ENCODE data around the gene GPR132. TPM values are rescaled to one million over a fixed set of nuclear protein-coding genes. Genes with fewer than 3 reads are reported as not detected.

Gene GPR132
- total and polyA plus RNA-seq, 9 of the 15 experiments (the other 6 are each of a cell fraction or from before 2014, with no cell fraction given), result 0.01 to 1.1 (median 0.25) TPM; not detected in 1

GRCh38 chr14:105075379-105076295 is 10.4 kb upstream of the GPR132 start (continued):
- TF ChIP-seq RFX1 (IDR thresholded peaks at IDR 0.05) (no peak), MTA2 (IDR thresholded peaks at IDR 0.05; ENCODE audit: low read depth) (no peak), STAG1 (CRISPR knock-in tag; IDR thresholded peaks at IDR 0.05; ENCODE audit: borderline replicate concordance) (no peak), ZNF408 (CRISPR knock-in tag; IDR thresholded peaks at IDR 0.05; ENCODE audit: low read depth) (no peak), RCOR1 (IDR thresholded peaks at IDR 0.05; ENCODE audit: borderline replicate concordance in 1 of 2, low read depth in 2 of 2, low read length in 2 of 2) (0 out of 4 replicates have a peak, but pooled peaks of 1 of the 2 experiments have one; percentile 15), UBTF (IDR thresholded peaks at IDR 0.05; ENCODE audit: borderline replicate concordance in 1 of 2, low read depth in 2 of 2, low read length in 2 of 2) (no peak), FOXJ2 (tag; IDR thresholded peaks at IDR 0.05) (no peak), ZSCAN29 (IDR thresholded peaks at IDR 0.05) (no peak), ZNF311 (CRISPR knock-in tag; IDR thresholded peaks at IDR 0.05) (no peak), NCOA4 (IDR thresholded peaks at IDR 0.05; ENCODE audit: partially characterized antibody) (no peak), ZC3H11A (IDR thresholded peaks at IDR 0.05; ENCODE audit: low read depth, low read length) (no peak), GTF2B (IDR thresholded peaks at IDR 0.05; ENCODE audit: extremely low read depth, insufficient read length) (no peak), ATF6 (CRISPR knock-in tag; IDR thresholded peaks at IDR 0.05) (no peak), ZNF224 (CRISPR knock-in tag; IDR thresholded peaks at IDR 0.05) (no peak), NKRF (IDR thresholded peaks at IDR 0.05; ENCODE audit: borderline replicate concordance) (no peak), FOS (IDR thresholded peaks at IDR 0.05; ENCODE audit: extremely low read depth, insufficient read length) (no peak), VEZF1 (CRISPR knock-in tag; IDR thresholded peaks at IDR 0.05) (peak; percentile 89), STAT5A (IDR thresholded peaks at IDR 0.05; ENCODE audit: borderline replicate concordance, low read length) (no peak)

Data from K562 (cell line).